Measurements from ENCODE around the gene CYP2B6.

Gene CYP2B6

GRCh38 chr19:40947573-40947972, 43.5 kb upstream of the CYP2B6 start:
- Histone ChIP-seq H4K20me1 (ENCODE audit: insufficient read depth, low read length) (no peaks in the 10 kb centered on the region), H3K27ac (ENCODE audit: low read length) (no peak overlapping the region)
- TF ChIP-seq CTCF (IDR thresholded peaks at IDR 0.05; ENCODE audit: low read depth, low read length) (no peak), EZH2phosphoT487 (IDR thresholded peaks at IDR 0.05; ENCODE audit: low read depth) (no peak)

GRCh38 chr19:40948580-40949299, 42.3 kb upstream of the CYP2B6 start:
- no peak for TF ChIP-seq EZH2phosphoT487 (IDR thresholded peaks at IDR 0.05; ENCODE audit: low read depth)
- H3K36me3 ChIP-seq (replicated peaks; ENCODE audit: low read depth, low read length) = no peaks in the 10 kb centered on the region
- H3K27me3 ChIP-seq (ENCODE audit: low read depth, low read length) = no peaks in the 10 kb centered on the region
- no peak overlapping the region for H3K4me2 ChIP-seq (ENCODE audit: low read length)
- no peaks in the 10 kb centered on the region for H4K20me1 ChIP-seq (ENCODE audit: insufficient read depth, low read length)
- H3K4me1 ChIP-seq (ENCODE audit: low read length) = no peaks in the 10 kb centered on the region
- H3K9ac ChIP-seq (ENCODE audit: low read length) = no peak overlapping the region
- H3K4me3 ChIP-seq (ENCODE audit: low read length) = no peak overlapping the region
- no peak overlapping the region for H3K27ac ChIP-seq (ENCODE audit: low read length)
- no peaks in the 10 kb centered on the region for H3K79me2 ChIP-seq (ENCODE audit: low read length)
- H3K9me3 ChIP-seq (ENCODE audit: insufficient read depth, low read length) = peaks cover 9% of the 10 kb centered on the region; the same call in 1 of the 2 replicates
- no peak overlapping the region for H2AFZ ChIP-seq (ENCODE audit: low read depth, low read length)

More at GRCh38 chr19:40947573-40947972, 43.5 kb upstream of the CYP2B6 start:
- H3K36me3 ChIP-seq (replicated peaks; ENCODE audit: low read depth, low read length) = no peaks in the 10 kb centered on the region
- H3K27me3 ChIP-seq (ENCODE audit: low read depth, low read length) = no peaks in the 10 kb centered on the region; the same call in 1 of the 2 replicates
- no peak overlapping the region for H2AFZ ChIP-seq (ENCODE audit: low read depth, low read length)
- no peak overlapping the region for H3K4me3 ChIP-seq (ENCODE audit: low read length)
- no peak overlapping the region for H3K9ac ChIP-seq (ENCODE audit: low read length)
- no peaks in the 10 kb centered on the region for H3K79me2 ChIP-seq (ENCODE audit: low read length)
- H3K4me2 ChIP-seq (ENCODE audit: low read length) = no peak overlapping the region
- H3K9me3 ChIP-seq (ENCODE audit: insufficient read depth, low read length) = no peaks in the 10 kb centered on the region
- H3K4me1 ChIP-seq (ENCODE audit: low read length) = no peaks in the 10 kb centered on the region

GRCh38 chr19:40954573-40954972, 36.5 kb upstream of the CYP2B6 start:
- no peaks in the 10 kb centered on the region for H3K27me3 ChIP-seq (ENCODE audit: low read depth, low read length)
- peaks cover 30% of the 10 kb centered on the region for H3K9me3 ChIP-seq (ENCODE audit: insufficient read depth, low read length)
- H3K4me2 ChIP-seq (ENCODE audit: low read length) = no peak overlapping the region
- no peak overlapping the region for H3K4me3 ChIP-seq (ENCODE audit: low read length)
- no peak overlapping the region for H3K9ac ChIP-seq (ENCODE audit: low read length)
- H3K4me1 ChIP-seq (ENCODE audit: low read length) = no peaks in the 10 kb centered on the region
- H4K20me1 ChIP-seq (ENCODE audit: insufficient read depth, low read length) = no peaks in the 10 kb centered on the region
- TF ChIP-seq EZH2phosphoT487 (IDR thresholded peaks at IDR 0.05; ENCODE audit: low read depth) = no peak
- no peak for TF ChIP-seq CTCF (IDR thresholded peaks at IDR 0.05; ENCODE audit: low read depth, low read length)
- H2AFZ ChIP-seq (ENCODE audit: low read depth, low read length) = no peak overlapping the region
- no peaks in the 10 kb centered on the region for H3K36me3 ChIP-seq (replicated peaks; ENCODE audit: low read depth, low read length)
- H3K27ac ChIP-seq (ENCODE audit: low read length) = no peak overlapping the region
- no peaks in the 10 kb centered on the region for H3K79me2 ChIP-seq (ENCODE audit: low read length)

- Histone ChIP-seq H2AFZ (ENCODE audit: low read depth, low read length) (no peak overlapping the region), H3K9me3 (ENCODE audit: insufficient read depth, low read length) (peaks cover 17% of the 10 kb centered on the region), H3K27me3 (ENCODE audit: low read depth, low read length) (peaks cover 10% of the 10 kb centered on the region; the same call in 1 of the 2 replicates), H3K9ac (ENCODE audit: low read length) (no peak overlapping the region), H3K27ac (ENCODE audit: low read length) (no peak overlapping the region), H3K4me1 (ENCODE audit: low read length) (no peaks in the 10 kb centered on the region), H3K4me3 (ENCODE audit: low read length) (no peak overlapping the region), H4K20me1 (ENCODE audit: insufficient read depth, low read length) (no peaks in the 10 kb centered on the region), H3K4me2 (ENCODE audit: low read length) (no peak overlapping the region), H3K79me2 (ENCODE audit: low read length) (no peaks in the 10 kb centered on the region), H3K36me3 (replicated peaks; ENCODE audit: low read depth, low read length) (no peaks in the 10 kb centered on the region)
- TF ChIP-seq CTCF (IDR thresholded peaks at IDR 0.05; ENCODE audit: low read depth, low read length) (no peak), EZH2phosphoT487 (IDR thresholded peaks at IDR 0.05; ENCODE audit: low read depth) (no peak)
Measured at GRCh38 chr19:40959338-40959737, 31.7 kb upstream of the CYP2B6 start.
